ENCODE data around the gene EIF4EBP3. TPM values are rescaled to one million over a fixed set of nuclear protein-coding genes. Genes with fewer than 3 reads are reported as not detected.
"Not testable (repeated sequence)": the region's sequence is repeated elsewhere in the genome, so short reads cannot be mapped to it uniquely, and the experiment has no call there.

EIF4EBP3 gene
- total RNA-seq, 1 experiment from 2014 or later = 6.5 TPM

DNA sequence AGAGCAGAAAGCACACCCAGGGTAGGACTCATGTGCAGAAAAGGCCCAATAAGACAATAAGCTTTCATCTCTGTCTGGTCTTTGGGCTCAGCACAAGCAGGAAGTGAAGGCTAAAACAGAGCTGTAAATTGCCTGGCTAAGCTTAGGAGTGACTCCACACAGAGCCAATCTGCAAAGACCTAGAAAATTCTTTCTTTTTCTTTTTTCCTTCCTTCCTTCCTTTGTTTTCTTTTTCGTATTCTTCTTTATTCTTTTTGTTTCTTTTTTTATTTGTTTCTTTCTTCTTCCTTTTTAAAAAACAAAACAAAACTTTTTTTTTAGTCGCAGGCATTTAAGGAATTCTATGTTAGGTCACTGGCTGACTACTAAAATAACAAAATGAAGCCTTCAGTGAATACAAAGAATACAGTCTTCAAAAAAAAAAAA is 29.3 kb downstream of the EIF4EBP3 start:
- DNase-seq (ENCODE audit: low spot score) = no peak

DNA sequence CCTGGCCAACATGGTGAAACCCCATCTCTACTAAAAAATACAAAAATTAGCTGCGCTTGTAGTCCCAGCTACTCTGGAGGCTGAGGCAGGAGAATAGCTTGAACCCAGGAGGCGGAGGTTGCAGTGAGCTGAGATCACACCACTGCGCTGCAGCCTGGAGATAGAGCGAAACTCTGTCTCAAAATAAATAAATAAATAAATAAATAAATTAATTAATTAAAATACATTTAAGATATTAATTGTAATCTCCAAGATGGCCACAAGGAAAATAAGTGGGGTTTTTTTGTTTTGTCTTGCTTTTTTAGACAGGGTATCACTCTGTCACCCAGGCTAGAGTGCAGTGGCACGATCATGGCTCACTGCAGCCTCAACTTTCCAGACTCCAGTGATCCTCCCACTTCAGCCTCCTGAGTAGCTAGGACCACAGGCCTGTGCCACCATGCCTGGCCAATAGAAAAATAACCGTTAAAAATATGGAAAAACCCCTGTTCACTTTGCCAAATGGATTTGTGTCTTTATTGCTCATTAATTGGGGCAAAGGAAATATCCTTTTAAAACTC is 31.8 kb downstream of the EIF4EBP3 start:
- DNase-seq (ENCODE audit: low spot score) = not testable (repeated sequence)

DNA sequence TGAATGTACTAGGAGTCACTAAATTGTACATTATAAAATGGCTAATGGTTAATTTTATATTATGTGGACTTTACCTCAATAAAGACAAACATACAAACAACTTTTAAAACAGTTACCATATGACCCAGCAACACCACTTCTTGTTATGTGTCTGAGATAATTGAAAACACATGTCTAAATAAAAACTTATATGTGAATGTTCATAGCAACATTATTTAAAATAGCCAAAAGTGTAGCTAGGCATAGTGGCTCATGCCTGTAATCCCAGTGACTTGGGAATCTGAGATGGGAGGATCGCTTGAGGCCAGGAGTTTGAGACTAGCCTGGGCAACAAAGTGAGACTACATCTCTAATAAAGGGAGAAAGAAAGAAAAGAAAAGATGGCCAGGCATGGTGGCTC is 40.0 kb downstream of the EIF4EBP3 start:
- no peak for DNase-seq (ENCODE audit: low spot score)

DNA sequence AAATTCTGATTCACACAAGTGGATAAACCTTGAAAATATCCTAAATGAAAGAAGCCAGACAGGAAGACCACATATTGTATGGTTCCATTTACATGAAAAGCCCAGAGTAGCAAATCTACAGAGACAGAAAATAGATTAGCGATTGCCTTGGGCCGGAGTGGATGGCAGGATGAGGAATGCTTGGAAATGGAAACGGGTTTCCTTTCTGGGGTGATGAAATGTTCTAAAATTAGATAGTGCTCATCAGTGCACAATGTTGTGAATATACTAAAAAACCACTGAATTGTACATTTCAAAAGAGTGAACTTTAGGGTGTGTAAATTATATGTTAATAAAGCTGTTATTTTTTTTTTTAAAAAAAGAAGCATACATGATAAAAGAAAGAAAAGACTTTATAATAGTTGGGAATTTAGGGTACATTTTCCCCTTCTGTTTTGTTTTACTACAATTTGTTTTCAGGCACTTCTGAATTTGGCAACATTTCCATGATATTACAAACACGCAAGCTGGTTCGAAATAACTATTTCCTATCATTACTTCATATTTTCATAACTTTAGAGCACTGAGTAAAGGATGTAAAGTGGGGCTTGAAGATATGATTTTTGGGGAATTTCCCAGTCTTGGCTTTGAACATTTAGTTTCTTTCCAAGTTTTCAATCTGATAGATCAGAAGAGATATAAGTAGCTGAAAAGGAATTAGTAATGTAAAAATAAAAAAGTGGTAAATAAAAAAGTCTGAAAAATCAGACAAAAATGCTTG is 41.0 kb downstream of the EIF4EBP3 start:
- DNase-seq (ENCODE audit: low spot score) = no peak

DNA sequence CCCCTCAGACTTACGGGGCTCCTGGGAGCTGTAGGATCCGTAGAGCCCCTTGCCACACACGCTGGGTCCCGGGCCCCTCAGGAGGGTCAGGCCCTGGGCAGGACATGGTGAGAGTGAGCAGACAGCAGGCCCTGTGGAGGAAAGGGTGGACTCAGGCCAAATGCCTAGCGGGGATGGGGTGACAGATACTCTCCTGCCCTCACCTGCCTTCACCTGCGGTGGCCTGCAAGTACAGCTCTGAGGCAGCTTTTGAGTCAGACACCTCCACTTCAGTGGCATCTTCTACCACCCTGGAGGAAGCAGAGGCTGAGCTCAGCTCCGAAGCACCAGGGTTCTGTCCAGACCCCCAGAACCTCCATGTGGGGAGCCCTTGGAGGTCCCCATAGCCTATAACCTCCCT is 43.4 kb downstream of the EIF4EBP3 start:
- DNase-seq (ENCODE audit: low spot score) = no peak

DNA sequence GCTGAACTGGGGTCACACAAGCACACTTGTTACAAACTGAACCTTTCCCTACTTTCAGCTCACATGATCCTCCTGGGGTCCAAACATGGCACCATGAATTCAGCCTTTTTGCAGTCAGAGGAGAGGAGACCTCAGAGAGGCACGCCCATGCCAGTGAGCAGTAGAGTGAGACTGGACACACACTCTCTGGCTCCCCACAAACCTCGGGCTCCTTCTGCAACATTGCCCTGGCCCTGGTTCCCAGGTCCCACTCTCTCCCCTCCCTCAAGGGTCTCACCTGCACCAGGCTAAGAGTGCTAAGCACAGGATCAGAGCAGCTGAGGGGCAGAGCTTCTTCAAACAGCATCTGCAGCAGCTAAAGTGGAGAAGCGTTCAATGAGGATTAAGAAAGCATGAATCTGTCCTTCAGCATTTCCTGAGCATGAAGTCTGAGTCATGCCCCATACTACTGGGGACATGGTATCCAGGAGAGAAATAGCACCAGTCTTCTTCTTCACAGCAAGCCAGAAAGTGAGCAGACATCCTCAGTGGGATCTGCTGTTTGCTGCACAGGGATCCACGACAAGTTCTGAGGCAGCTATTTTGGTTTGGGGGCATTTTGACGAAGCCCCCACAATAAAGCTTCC is 44.4 kb downstream of the EIF4EBP3 start:
- no peak for DNase-seq (ENCODE audit: low spot score)

DNA sequence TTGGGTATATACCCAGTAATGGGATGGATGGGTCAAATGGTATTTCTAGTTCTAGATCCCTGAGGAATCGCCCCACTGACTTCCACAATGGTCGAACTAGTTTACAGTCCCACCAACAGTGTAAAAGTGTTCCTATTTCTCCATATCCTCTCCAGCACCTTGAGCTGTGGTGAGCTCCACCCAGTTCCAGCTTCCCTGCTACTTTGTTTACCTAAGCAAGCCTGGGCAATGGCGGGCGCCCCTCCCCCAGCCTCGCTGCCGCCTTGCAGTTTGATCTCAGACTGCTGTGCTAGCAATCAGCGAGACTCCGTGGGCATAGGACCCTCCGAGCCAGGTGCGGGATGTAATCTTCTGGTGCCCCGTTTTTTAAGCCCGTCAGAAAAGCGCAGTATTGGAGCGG is 45.6 kb downstream of the EIF4EBP3 start:
- not testable (repeated sequence) for DNase-seq (ENCODE audit: low spot score)

DNA sequence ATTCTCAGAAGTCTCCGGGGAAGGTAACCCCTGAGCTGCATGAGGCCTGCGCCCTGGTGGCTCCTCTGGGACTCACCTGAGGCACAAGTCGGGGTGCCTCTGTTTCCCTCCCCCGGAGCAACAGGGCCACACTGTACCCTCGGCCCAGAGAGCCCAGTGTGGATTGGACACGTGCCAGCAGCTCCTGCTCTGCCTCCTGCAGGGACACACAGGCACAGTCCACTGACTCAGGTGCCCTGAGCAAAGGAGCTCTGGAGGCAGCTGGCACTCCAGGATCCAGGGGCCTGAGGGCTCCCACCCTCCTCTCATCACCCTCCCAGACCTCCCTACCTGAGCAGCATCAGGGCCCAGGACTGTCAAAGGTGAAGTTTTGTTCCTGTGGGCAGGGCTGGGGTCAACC is 46.7 kb downstream of the EIF4EBP3 start:
- no peak for DNase-seq (ENCODE audit: low spot score)

DNA sequence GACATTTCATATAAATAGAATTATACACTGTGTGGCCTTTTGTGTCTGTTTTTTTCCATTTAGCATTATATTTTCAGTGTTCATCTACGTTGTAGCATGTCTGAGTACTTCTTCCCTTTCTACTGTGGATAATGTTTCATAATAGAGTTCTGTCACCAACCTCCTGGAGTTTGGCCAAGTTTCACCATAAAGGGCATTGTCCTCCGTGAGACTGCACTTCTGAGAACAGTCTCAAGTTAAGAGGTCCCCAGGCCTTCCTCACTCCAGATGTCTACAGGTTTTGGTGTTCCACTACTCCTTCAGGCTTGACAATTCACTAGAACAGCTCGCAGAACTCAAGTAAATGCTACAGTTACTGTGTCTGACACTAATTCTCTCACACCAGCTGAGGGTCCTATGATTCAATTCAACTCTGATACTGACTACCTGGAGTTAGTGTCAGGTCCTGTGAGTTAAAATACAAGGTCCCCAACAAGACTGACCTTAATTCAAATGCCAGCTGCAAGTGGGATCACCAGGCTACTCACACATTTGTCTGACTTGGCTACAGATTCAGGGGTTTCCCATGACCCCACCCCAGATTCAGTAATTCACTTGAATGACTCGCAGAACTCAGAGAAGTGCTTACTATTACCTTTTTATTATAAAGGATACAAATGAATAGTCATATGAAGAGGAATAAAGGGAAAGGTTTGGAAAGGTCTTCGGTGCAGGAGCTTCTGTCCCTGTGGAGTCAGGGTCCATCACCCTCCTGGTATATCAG is 48.3 kb downstream of the EIF4EBP3 start:
- peak; percentile 67 for DNase-seq (ENCODE audit: low spot score)

DNA sequence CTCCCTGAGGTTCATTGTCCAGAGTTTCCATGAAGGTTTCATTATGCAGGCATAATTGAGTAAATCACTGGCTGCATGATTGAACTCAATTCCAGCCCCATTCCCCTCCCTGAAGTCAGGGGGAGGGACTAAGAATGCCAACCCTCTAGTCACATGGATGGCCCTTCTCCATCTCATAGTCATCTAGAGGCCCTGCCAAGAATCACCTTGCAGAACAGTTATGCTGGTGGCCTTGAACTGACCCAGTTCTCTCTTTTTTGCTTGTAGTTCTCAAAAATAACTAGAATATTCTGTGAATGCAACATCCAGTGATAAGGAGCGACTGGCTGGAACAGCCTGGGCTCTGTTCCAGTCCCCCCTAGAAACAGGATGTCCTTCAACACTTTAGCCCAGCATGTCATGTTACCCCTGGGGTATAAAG is 48.9 kb downstream of the EIF4EBP3 start:
- no peak for DNase-seq (ENCODE audit: low spot score)

DNA sequence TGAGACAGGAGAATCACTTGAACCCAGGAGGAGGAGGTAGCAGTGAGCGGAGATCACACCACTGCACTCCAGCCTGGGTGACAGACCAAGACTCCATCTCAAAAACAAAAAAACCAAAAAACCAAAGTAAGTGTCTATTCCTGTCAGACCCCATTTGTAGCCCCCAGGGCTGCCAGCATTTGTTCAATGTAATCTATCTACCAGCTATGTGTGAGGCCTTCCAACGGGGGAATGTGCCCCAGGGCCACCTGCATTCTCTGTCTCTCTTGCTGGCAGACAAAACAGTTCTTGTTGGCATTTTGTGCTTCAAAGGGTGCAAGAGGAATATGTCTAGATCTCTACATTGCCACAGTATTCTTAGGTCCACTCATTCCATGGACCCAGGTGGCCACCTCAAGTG is 51.4 kb downstream of the EIF4EBP3 start:
- no peak for DNase-seq (ENCODE audit: low spot score)

Small RNA genes within 50 kb of the gene (small RNA-seq; reads per million reads assigned to genes)
- gene RF00279 (1.8 reads per million, percentile 61 among the genes with 10 or more reads in this experiment), gene RF00443 (not detected)

Other genes with a start within 250 kb of the EIF4EBP3 start
- gene PFDN1, start 244.6 kb upstream of the EIF4EBP3 start, total RNA-seq (2014; rRNA removed; shearing (Covaris generic)) = 60.7 and 61.2 TPM in 2 replicates
- 40.9 and 46.3 TPM in 2 replicates for gene HBEGF, start 201.1 kb upstream of the EIF4EBP3 start, total RNA-seq (2014; rRNA removed; shearing (Covaris generic))
- gene SLC4A9, start 187.5 kb upstream of the EIF4EBP3 start, total RNA-seq (2014; rRNA removed; shearing (Covaris generic)) = 0.08 and 0.86 TPM in 2 replicates
- 68.9 and 74.6 TPM in 2 replicates for gene ANKHD1, start 145.8 kb upstream of the EIF4EBP3 start, total RNA-seq (2014; rRNA removed; shearing (Covaris generic))
- 53.1 and 61.3 TPM in 2 replicates for gene SRA1, start 9.8 kb downstream of the EIF4EBP3 start, total RNA-seq (2014; rRNA removed; shearing (Covaris generic))
- gene APBB3, start 16.9 kb downstream of the EIF4EBP3 start, total RNA-seq (2014; rRNA removed; shearing (Covaris generic)) = 12.1 and 19.5 TPM in 2 replicates
- gene SLC35A4, start 17.2 kb downstream of the EIF4EBP3 start, total RNA-seq (2014; rRNA removed; shearing (Covaris generic)) = 29.9 and 30.2 TPM in 2 replicates
- gene CD14, start 85.5 kb downstream of the EIF4EBP3 start, total RNA-seq (2014; rRNA removed; shearing (Covaris generic)) = 8.0 and 12.2 TPM in 2 replicates
- gene TMCO6, start 91.8 kb downstream of the EIF4EBP3 start, total RNA-seq (2014; rRNA removed; shearing (Covaris generic)) = 39.5 and 52.2 TPM in 2 replicates
- 112 and 134 TPM in 2 replicates for gene NDUFA2, start 100.0 kb downstream of the EIF4EBP3 start, total RNA-seq (2014; rRNA removed; shearing (Covaris generic))
- 48.3 and 62.7 TPM in 2 replicates for gene IK, start 100.2 kb downstream of the EIF4EBP3 start, total RNA-seq (2014; rRNA removed; shearing (Covaris generic))
- 39.1 and 45.8 TPM in 2 replicates for gene WDR55, start 117.2 kb downstream of the EIF4EBP3 start, total RNA-seq (2014; rRNA removed; shearing (Covaris generic))
- 2.7 and 2.9 TPM in 2 replicates for gene DND1, start 125.9 kb downstream of the EIF4EBP3 start, total RNA-seq (2014; rRNA removed; shearing (Covaris generic))
- gene HARS1, start 143.7 kb downstream of the EIF4EBP3 start, total RNA-seq (2014; rRNA removed; shearing (Covaris generic)) = 70.2 and 70.8 TPM in 2 replicates
- 20.4 and 24.0 TPM in 2 replicates for gene HARS2, start 143.8 kb downstream of the EIF4EBP3 start, total RNA-seq (2014; rRNA removed; shearing (Covaris generic))
- gene ZMAT2, start 152.8 kb downstream of the EIF4EBP3 start, total RNA-seq (2014; rRNA removed; shearing (Covaris generic)) = 26.8 and 29.3 TPM in 2 replicates
- not detected in 2 replicates for gene PCDHA1, start 238.5 kb downstream of the EIF4EBP3 start, total RNA-seq (2014; rRNA removed; shearing (Covaris generic))
- gene PCDHA2, start 247.2 kb downstream of the EIF4EBP3 start, total RNA-seq (2014; rRNA removed; shearing (Covaris generic)) = 0.05 TPM in 1 of 2 replicates, not detected in the other

All from HT-29 (cell line).